Mammary epithelial cell (primary cell): ENCODE data around the gene OR51V1.

Experiments
- CTCF ChIP-seq, 2 donors: IDR thresholded peaks in 1 of 2; conservative IDR thresholded peaks in 1 of 2; 2 replicates each; pipeline ENCODE4 v1.5.1; 2011 to 2012; ENCODE audit warnings: inconsistent platforms in 2 of 2, low read length in 2 of 2, mild to moderate bottlenecking in 2 of 2, control low read depth in 1 of 2, low read depth in 1 of 2; ENCODE audit not compliant: insufficient read depth in 1 of 2; ENCODE audit errors: extremely low read depth in 1 of 2
- EZH2 ChIP-seq: IDR thresholded peaks from 2 replicates; pipeline ENCODE4 v1.6.1; 2012; ENCODE audit warnings: low read length, inconsistent platforms, borderline replicate concordance

GRCh38 chr11:5198285-5198684 lies 2.2 kb downstream of the OR51V1 start:
- TF ChIP-seq EZH2 (no peak), CTCF (conservative IDR thresholded peaks at IDR 0.05 in 1 of 2, IDR thresholded peaks at IDR 0.05 in 1 of 2; ENCODE audit: extremely low read depth in 1 of 2, insufficient read depth in 1 of 2, low read depth in 1 of 2, low read length in 2 of 2) (no peak)
